ENCODE measurements around the gene BHLHE41.

DNA sequence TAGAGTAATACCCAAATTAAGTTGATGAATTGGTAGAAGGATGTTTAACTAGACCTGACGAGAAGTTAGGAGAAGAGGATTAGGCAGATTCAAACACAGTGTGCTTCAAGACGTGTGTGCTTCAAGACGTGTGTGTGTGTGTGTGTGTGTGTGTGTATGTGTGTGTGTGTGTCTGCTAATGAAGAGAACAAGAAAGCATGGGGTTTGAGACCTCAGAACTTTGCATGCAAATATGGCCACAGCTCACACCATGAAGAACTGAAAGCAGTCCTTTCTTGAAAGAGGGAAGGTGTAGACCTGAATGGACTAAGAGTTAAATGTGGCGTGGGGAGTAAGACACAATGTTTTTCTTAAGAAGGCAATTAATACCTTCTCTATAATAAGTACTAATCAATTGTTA is 38.1 kb upstream of the BHLHE41 start:
- TF ChIP-seq EZH2 (IDR thresholded peaks at IDR 0.05; ENCODE audit: low read length) = no peak
- TF ChIP-seq, protein P1, sequence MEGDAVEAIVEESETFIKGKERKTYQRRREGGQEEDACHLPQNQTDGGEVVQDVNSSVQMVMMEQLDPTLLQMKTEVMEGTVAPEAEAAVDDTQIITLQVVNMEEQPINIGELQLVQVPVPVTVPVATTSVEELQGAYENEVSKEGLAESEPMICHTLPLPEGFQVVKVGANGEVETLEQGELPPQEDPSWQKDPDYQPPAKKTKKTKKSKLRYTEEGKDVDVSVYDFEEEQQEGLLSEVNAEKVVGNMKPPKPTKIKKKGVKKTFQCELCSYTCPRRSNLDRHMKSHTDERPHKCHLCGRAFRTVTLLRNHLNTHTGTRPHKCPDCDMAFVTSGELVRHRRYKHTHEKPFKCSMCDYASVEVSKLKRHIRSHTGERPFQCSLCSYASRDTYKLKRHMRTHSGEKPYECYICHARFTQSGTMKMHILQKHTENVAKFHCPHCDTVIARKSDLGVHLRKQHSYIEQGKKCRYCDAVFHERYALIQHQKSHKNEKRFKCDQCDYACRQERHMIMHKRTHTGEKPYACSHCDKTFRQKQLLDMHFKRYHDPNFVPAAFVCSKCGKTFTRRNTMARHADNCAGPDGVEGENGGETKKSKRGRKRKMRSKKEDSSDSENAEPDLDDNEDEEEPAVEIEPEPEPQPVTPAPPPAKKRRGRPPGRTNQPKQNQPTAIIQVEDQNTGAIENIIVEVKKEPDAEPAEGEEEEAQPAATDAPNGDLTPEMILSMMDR (optimal IDR thresholded peaks at IDR 0.05 in 1 of 3, IDR thresholded peaks at IDR 0.05 in 1 of 3, conservative IDR thresholded peaks at IDR 0.05 in 1 of 3; ENCODE audit: extremely low read depth in 1 of 3, insufficient read depth in 2 of 3, low read length in 3 of 3) = no peak
